ENCODE results near the gene HNF1A. TPM values are rescaled to one million over a fixed set of nuclear protein-coding genes. Genes with fewer than 3 reads are reported as not detected.

The HNF1A gene
- not detected for total RNA-seq

DNA sequence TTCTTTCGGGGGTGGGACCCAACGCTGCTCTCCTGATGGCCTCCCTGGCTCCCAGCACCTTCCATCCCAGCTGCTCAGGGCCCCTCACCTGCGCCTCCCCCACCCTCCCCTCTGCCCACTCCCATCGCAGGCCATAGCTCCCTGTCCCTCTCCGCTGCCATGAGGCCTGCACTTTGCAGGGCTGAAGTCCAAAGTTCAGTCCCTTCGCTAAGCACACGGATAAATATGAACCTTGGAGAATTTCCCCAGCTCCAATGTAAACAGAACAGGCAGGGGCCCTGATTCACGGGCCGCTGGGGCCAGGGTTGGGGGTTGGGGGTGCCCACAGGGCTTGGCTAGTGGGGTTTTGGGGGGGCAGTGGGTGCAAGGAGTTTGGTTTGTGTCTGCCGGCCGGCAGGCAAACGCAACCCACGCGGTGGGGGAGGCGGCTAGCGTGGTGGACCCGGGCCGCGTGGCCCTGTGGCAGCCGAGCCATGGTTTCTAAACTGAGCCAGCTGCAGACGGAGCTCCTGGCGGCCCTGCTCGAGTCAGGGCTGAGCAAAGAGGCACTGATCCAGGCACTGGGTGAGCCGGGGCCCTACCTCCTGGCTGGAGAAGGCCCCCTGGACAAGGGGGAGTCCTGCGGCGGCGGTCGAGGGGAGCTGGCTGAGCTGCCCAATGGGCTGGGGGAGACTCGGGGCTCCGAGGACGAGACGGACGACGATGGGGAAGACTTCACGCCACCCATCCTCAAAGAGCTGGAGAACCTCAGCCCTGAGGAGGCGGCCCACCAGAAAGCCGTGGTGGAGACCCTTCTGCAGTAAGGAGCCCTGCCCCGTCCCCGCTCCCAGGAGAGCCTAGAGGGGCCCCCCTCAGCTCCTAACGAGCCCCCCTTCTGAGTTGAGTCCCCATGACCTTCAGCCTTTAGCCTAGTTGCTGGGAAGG lies at the start of gene HNF1A:
Gene HNF1A (plus strand): TSS at position 248 of the 924 bp plus-strand sequence. CDS start 226 bp downstream, at position 474.
- no peak within 1 kb of the TSS for H3K4me3 Mint-ChIP-seq

GRCh38 chr12:120928864-120929652 lies 49.3 kb upstream of the HNF1A start:
- no peak overlapping the region for H3K27ac Mint-ChIP-seq
- no peak overlapping the region for H3K4me3 Mint-ChIP-seq
- no peaks in the 10 kb centered on the region for H3K36me3 Mint-ChIP-seq
- H3K9me3 Mint-ChIP-seq = no peaks in the 10 kb centered on the region
- no peaks in the 10 kb centered on the region for H3K27me3 Mint-ChIP-seq
- no peaks in the 10 kb centered on the region for H3K4me1 Mint-ChIP-seq
- no peak for DNase-seq

More for the DNA sequence above, at the start of gene HNF1A:
- no peak for DNase-seq
- no peak within 1 kb of the TSS for H3K27ac Mint-ChIP-seq
- no peaks in the 10 kb centered on the region for H3K9me3 Mint-ChIP-seq
- no peaks in the 10 kb centered on the region for H3K4me1 Mint-ChIP-seq
- H3K27me3 Mint-ChIP-seq = no peaks in the 10 kb centered on the region
- H3K36me3 Mint-ChIP-seq = no peaks in the 10 kb centered on the region

DNA sequence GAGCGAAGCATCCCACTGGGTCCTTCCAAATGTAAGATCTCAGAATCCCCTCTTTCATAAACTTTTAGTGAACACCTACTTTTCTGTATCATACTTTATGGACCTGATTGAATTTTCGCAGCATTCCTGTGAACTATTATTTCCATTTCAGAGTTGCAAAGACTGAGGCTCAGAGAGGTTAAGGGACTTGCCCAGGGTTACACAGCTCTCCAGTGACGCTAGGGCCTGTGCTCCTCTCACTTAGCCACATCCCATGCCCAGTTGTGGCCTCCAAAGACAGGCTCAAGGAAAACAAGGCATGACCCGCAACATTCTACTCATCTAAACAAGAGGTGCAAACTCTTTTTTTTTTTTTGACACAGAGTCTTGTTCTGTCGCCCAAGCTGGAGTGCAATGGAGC lies 48.3 kb upstream of the HNF1A start:
- Mint-ChIP-seq H3K4me3 (no peak overlapping the region), H3K27ac (no peak overlapping the region), H3K36me3 (no peaks in the 10 kb centered on the region), H3K27me3 (no peaks in the 10 kb centered on the region), H3K4me1 (no peaks in the 10 kb centered on the region), H3K9me3 (no peaks in the 10 kb centered on the region)
- no peak for DNase-seq

DNA sequence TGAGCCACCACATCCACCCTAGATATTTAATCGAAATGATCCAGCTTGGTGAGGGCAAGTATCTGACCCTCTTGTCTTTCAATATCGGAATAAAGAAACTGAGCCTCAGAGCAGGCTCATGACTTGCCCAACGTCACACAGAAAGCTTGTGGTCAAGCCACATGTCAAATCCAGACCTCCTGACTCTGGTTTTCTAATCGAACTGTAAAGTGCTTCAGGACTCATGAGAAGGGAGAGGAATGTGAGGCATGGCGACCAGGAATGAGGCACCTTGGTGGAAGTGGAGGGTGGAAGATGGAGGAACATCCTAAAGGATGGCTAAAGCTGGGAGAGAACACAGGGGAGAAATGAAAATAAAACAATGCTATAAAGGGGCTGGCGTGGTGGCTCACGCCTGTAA lies 46.3 kb upstream of the HNF1A start:
- no peaks in the 10 kb centered on the region for H3K27me3 Mint-ChIP-seq
- H3K27ac Mint-ChIP-seq = no peak overlapping the region
- H3K36me3 Mint-ChIP-seq = no peaks in the 10 kb centered on the region
- H3K4me3 Mint-ChIP-seq = no peak overlapping the region
- no peaks in the 10 kb centered on the region for H3K4me1 Mint-ChIP-seq
- DNase-seq = no peak
- H3K9me3 Mint-ChIP-seq = no peaks in the 10 kb centered on the region

GRCh38 chr12:120932956-120933526 lies 45.3 kb upstream of the HNF1A start:
- Mint-ChIP-seq H3K27ac (no peak overlapping the region), H3K9me3 (no peaks in the 10 kb centered on the region), H3K27me3 (peaks cover 4% of the 10 kb centered on the region), H3K4me3 (no peak overlapping the region), H3K36me3 (no peaks in the 10 kb centered on the region), H3K4me1 (no peaks in the 10 kb centered on the region)
- no peak for DNase-seq

DNA sequence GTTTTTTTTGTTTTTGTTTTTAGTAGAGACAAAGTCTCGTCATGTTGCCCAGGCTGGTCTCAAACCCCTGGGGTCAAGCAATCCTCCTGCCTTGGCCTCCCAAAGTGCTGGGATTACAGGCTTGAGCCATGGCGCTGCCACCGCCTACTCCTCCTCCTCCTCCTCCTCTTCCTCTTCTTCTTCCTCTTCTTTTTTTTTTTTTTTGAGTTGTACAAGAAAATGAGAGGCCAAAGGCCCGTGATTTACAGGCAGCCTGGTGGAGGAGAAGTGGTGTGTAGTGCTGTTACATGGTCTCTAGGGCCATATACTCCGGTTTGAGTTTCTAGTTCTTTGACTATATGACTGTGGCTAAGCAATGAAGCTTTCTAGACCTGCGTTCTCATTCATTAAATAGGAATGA lies 44.6 kb upstream of the HNF1A start:
- no peak for DNase-seq
- Mint-ChIP-seq H3K4me1 (no peaks in the 10 kb centered on the region), H3K9me3 (no peaks in the 10 kb centered on the region), H3K36me3 (no peaks in the 10 kb centered on the region), H3K27ac (no peak overlapping the region), H3K4me3 (no peak overlapping the region), H3K27me3 (peaks cover 6% of the 10 kb centered on the region)

DNA sequence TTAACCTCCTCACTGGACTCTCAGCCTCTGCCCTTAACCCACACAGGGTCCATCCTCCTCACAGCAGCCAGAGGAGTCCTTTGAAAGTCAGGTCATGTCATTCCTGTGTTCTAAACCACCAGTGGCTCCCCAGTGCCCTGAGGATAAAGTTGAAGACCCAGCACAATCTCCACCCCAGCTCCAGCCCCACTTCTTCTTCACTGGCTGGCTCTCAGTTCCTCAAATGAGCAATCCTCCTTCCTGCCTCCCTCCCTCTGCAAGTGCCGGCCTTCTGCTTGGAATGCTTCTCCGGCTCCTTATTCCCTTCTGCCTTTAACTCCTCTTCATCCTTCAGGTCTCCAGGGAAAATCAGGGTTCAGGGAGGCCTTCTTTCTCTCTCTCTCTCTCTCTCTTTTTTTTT lies 42.1 kb upstream of the HNF1A start:
- H3K27ac Mint-ChIP-seq = no peak overlapping the region
- no peak overlapping the region for H3K4me3 Mint-ChIP-seq
- DNase-seq = no peak
- no peaks in the 10 kb centered on the region for H3K4me1 Mint-ChIP-seq
- no peaks in the 10 kb centered on the region for H3K9me3 Mint-ChIP-seq
- H3K36me3 Mint-ChIP-seq = no peaks in the 10 kb centered on the region
- peaks cover 6% of the 10 kb centered on the region for H3K27me3 Mint-ChIP-seq

DNA sequence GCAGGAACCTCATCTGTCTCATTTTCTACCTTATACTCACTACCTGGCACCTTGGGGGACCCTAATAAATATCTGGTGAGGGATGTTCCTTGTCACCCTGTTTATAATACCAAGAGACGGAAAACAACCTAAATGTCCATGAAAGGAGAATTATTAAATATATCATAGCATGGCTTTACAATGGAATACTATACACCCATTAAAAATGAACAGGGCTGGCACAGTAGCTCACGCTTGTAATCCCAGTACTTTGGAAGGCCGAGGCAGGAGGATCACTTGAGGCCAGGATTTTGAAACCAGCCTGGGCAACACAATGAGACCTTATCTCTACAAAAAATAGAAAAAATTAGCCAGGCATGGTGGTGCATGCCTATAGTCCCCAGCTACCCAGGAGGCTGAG lies 39.8 kb upstream of the HNF1A start:
- H3K4me3 Mint-ChIP-seq = no peak overlapping the region
- H3K27ac Mint-ChIP-seq = no peak overlapping the region
- DNase-seq = no peak
- H3K4me1 Mint-ChIP-seq = no peaks in the 10 kb centered on the region
- H3K9me3 Mint-ChIP-seq = no peaks in the 10 kb centered on the region
- no peaks in the 10 kb centered on the region for H3K36me3 Mint-ChIP-seq
- peaks cover 6% of the 10 kb centered on the region for H3K27me3 Mint-ChIP-seq

DNA sequence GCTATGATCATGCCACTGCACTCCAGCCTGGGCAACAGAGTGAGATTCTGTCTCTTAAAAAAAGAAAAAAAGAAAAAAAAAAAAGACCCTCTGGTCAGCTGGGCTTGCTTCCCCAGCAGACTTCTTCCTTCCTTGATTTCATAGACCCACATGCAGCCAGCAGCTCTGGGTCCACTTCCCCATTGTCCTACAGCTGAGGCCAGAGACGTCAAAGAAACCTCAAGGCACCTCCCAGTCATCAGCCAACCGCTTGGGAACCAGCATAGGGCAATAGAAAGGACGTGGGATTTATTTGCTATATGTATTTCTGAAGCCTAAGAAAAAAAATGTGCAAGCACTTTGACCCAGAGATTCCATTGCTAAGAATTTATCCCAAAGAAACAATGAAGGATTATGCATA lies 38.8 kb upstream of the HNF1A start:
- no peak overlapping the region for H3K27ac Mint-ChIP-seq
- H3K9me3 Mint-ChIP-seq = no peaks in the 10 kb centered on the region
- H3K4me3 Mint-ChIP-seq = no peak overlapping the region
- H3K27me3 Mint-ChIP-seq = peaks cover 6% of the 10 kb centered on the region
- H3K4me1 Mint-ChIP-seq = no peaks in the 10 kb centered on the region
- DNase-seq = no peak
- H3K36me3 Mint-ChIP-seq = no peaks in the 10 kb centered on the region

DNA sequence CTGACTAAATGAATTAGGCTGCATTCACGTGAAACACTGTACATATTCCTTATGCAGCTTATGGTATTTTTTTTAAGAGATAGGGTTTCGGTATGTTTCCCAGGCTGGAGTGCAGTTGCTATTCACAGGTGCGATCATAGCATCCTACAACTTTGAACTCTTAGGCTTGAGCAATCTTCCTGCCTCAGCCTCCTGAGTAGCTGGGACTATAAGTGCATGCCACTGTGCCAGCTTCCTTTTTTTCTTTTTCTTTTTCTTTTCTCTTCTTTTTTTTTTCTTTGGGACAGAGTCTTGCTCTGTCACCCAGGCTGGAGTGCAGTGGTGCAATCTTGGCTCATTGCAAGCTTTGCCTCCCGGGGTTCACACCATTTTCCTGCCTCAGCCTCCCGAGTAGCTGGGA lies 38.3 kb upstream of the HNF1A start:
- H3K27me3 Mint-ChIP-seq = peaks cover 6% of the 10 kb centered on the region
- no peak for DNase-seq
- peaks cover 3% of the 10 kb centered on the region for H3K4me1 Mint-ChIP-seq
- H3K36me3 Mint-ChIP-seq = no peaks in the 10 kb centered on the region
- H3K4me3 Mint-ChIP-seq = no peak overlapping the region
- H3K9me3 Mint-ChIP-seq = no peaks in the 10 kb centered on the region
- H3K27ac Mint-ChIP-seq = no peak overlapping the region

- Mint-ChIP-seq H3K4me3 (no peak overlapping the region), H3K36me3 (no peaks in the 10 kb centered on the region), H3K4me1 (peaks cover 3% of the 10 kb centered on the region), H3K27ac (no peak overlapping the region), H3K9me3 (no peaks in the 10 kb centered on the region), H3K27me3 (peaks cover 6% of the 10 kb centered on the region)
- DNase-seq = no peak
Observed at GRCh38 chr12:120940799-120941198, 37.5 kb upstream of the HNF1A start.

- Mint-ChIP-seq H3K27me3 (peaks cover 6% of the 10 kb centered on the region), H3K27ac (no peak overlapping the region)
Observed at GRCh38 chr12:120941412-120941811, 36.9 kb upstream of the HNF1A start.

DNA sequence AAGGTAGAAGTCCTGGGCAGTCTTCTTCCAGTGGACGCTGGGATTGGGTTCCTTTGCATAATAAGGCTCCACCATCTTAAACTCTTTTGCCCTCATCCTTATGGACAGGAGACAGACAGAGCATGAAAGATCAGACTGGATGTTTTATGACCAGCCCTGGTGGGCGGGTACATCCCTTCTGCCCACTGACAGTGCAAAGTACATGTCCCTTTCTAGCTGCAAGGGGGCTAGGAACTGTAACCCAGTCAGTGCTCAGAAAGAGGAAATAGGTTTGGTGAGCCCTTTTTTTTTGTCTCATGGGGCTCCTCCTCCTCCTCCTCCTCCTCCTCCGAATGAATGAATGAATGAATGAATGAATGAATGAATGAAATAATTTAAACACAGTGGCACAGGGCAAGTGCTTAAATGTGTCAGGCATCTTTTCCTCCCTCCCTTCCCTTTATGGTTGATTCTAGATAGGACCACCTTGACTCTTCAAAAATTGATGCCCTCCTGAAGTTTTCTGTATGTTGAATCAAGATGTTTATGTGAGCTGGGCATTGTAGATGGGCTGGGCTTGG lies 36.4 kb upstream of the HNF1A start:
- no peak for DNase-seq
- peaks cover 3% of the 10 kb centered on the region for H3K4me1 Mint-ChIP-seq
- no peak overlapping the region for H3K4me3 Mint-ChIP-seq
- no peaks in the 10 kb centered on the region for H3K9me3 Mint-ChIP-seq
- no peaks in the 10 kb centered on the region for H3K36me3 Mint-ChIP-seq
- peaks cover 6% of the 10 kb centered on the region for H3K27me3 Mint-ChIP-seq
- H3K27ac Mint-ChIP-seq = no peak overlapping the region

More at GRCh38 chr12:120941412-120941811, 36.9 kb upstream of the HNF1A start:
- no peak for DNase-seq
- Mint-ChIP-seq H3K4me1 (peaks cover 3% of the 10 kb centered on the region), H3K36me3 (no peaks in the 10 kb centered on the region), H3K4me3 (no peak overlapping the region), H3K9me3 (no peaks in the 10 kb centered on the region)

DNA sequence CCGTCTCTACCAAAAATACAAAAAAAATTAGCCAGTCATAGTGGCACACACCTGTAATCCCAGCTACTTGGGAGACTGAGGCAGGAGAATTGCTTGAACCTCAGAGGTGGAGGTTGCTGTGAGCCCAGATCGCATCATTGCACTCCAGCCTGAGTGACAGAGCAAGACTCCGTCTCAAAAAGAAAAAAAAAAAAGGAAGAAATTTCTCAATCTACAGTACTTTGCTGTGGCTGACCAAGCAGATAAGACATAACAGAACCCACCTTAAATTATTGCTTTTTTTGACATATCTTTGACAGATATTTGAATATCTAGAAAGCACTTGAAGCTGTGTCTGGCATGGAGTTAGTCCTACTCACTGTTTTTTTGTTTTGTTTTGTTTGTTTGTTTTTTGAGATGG lies 34.9 kb upstream of the HNF1A start:
- H3K9me3 Mint-ChIP-seq = no peaks in the 10 kb centered on the region
- no peaks in the 10 kb centered on the region for H3K27me3 Mint-ChIP-seq
- H3K27ac Mint-ChIP-seq = no peak overlapping the region
- no peak for DNase-seq
- no peak overlapping the region for H3K4me3 Mint-ChIP-seq
- peaks cover 3% of the 10 kb centered on the region for H3K4me1 Mint-ChIP-seq
- H3K36me3 Mint-ChIP-seq = no peaks in the 10 kb centered on the region

DNA sequence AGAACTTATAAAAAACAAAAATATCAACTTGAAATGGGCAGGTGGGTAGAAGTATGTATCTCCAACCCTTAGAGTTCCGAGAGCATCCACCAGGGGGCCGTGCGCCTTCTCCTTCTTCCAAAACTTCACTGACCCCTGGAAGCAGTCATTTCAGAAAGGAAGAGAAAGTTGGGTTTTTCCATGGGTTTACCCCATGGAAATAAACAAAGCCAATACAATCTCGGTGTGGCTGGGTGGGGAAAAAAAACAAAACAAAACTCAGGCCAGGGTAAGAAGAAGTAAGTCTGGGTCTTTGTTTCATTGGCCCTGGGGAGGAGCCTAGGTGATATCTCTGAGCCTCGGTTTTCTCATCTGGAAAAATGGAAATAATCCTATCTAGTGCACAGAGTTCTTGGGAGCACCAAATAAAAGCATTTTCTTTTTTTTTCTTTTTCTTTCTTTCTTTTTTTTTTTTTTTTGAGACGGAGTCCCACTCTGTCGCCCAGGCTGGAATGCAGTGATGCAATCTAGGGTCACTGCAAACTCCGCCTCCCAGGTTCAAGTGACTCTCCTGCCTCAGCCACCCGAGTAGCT lies 33.6 kb upstream of the HNF1A start:
- DNase-seq = peak; percentile 58
- Mint-ChIP-seq H3K27me3 (no peaks in the 10 kb centered on the region), H3K4me1 (peaks cover 3% of the 10 kb centered on the region), H3K27ac (no peak overlapping the region), H3K36me3 (no peaks in the 10 kb centered on the region), H3K4me3 (no peak overlapping the region), H3K9me3 (no peaks in the 10 kb centered on the region)
